ENCODE measurements around the gene C2CD3.
"Not testable (repeated sequence)": the region's sequence is repeated elsewhere in the genome, so short reads cannot be mapped to it uniquely, and the experiment has no call there.

The C2CD3 gene

DNA sequence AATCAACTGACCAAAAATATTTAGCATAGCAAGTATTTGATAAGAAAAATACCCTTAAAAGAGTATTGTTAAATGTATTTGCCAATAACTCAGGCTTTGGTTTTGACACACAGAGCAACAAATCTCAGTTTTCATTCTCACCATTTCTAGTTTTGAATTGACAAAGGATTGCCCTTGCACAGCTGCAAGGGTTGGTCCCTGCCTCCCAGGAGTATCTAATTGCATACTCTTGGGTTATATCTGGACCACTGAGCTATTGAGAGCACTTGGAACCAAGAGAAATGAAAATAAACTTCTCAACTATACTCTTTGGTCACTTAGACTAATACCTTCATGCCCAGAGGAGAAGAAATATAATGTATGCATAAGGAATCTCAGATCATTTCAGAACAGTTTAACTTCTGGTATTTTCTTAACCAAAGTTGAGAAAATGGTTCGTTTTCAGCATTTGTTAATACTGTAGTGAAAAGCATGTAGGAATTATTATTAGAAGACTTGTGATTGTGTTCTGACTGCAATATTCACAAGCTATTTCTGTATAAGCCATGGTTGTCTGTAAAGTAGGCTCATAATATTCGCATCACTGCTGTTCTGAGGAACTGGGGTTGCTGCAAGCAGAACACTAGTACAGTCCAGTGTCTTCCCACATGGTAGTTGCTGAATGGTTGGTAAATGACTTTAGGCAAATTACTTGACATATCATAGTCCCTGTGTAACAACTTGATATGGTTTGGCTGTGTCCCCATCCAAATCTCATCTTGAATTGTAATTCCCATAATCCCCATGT lies 7.9 kb downstream of the C2CD3 start:
- DNase-seq (ENCODE audit: low read depth) = no peak

DNA sequence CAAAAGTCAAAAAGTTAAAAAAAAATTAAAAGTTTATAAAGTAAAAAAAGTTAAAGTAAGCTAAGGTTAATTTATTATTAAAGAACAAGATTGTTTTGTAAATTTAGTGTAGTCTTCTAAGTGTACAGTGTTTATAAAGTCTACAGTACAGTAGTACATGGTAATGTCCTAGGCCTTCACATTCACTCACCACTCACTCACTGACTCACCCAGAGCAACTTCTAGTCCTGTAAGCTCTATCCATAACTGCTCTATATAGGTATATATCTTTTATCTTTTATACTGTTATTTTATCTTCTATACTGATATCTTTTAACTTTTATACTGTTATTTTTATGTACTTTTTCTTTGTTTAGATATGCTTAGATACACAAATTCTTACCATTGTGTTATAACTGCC lies 11.2 kb downstream of the C2CD3 start:
- no peak for DNase-seq (ENCODE audit: low read depth)

DNA sequence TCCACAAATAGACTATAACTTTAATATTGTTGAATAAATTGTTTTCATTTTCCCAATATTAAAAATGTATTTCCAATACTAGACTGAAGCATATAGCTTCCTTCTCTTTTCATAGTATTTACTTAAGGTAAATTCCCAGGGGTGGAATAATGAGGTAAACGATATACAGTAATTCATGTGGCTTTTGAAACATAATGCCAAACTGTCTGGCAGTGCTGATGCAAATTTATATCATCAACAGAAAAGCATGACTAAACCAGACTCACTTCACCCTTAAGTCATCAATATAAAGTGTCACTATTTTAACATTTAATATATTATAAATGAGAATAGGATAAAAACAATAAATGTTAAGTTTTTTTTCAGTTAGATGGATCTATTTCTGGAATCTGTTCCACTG lies 13.6 kb downstream of the C2CD3 start:
- DNase-seq (ENCODE audit: low read depth) = no peak

DNA sequence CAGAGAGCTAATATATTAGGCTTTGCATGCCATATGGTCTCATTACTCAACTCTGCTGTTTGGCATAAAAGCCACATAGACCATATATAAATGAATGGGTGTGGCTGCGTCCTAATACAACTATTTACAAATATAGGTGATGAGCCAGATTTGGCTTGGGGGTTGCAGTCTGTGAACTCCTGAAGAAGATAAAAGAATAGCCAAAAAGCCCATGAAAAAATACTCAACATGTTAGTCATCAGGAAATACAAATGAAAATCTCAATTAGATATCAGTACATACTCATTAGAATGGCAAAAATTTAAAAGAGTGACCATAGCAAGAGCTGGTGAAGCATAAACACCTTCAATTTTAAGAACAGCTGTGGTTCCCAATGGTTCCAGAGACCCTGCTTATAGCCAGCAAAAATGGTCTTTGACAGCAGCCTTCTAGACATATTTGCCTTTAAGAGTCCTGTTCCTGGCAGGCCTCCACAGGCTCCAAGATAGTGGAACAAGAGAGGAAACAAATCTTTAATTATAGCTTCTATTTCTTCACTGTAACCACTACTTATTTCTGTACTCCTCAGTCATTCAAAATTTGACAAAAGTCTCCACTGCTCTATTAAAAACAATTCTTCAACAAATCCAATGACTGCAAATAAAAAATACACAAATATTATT lies 16.1 kb downstream of the C2CD3 start:
- DNase-seq (ENCODE audit: low read depth) = no peak

DNA sequence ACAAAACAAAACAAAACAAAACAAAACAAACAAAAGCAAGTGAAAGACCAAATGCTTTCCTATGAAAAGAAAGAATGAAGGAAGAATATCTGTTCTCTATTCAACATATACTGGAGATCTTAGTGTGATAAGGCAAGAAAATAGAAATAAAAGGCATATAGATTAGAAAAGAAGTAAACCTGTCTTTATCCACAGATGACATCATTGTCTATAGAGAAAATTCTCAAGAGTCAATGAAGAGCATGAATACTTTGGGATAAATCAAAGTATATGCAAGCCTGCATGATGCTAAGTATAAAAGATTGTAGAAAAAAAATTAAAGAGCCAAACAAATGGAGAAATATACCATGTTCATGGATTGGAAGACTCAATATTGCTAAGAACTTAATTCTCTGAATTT lies 17.6 kb downstream of the C2CD3 start:
- no peak for DNase-seq (ENCODE audit: low read depth)

DNA sequence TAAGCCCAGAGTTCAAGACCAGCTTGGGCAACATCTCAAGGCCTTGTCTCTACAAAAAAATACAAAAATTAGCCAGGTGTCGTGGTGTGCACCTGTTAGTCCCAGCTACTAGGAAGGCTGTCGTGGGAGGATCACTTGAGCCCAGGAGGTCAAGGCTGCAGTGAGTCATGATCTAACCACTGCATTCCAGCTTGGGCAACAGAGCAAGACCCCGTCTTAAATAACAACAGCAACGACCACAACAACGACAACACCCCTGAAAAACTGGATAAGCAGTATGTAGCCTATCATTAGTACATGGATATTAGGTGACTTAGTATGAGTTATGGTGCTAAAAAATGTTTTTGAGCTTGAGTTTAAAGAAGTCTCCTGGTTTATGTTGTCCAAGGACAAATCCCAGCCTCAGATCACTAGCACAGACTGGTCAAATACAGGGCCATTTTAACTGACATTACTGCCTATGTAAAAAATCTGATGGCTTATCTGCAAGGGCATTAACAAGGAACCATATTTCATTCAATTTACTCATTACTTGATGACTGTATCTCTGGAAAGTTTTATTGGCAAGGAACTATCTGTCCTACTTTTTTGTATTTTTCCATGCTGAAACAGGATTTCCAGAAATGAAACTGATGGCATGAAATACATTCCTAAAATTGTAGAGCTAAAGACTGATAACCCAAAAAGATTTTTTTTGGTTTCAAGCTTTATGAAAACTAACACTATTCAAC lies 23.4 kb downstream of the C2CD3 start:
- DNase-seq (ENCODE audit: low read depth) = no peak

DNA sequence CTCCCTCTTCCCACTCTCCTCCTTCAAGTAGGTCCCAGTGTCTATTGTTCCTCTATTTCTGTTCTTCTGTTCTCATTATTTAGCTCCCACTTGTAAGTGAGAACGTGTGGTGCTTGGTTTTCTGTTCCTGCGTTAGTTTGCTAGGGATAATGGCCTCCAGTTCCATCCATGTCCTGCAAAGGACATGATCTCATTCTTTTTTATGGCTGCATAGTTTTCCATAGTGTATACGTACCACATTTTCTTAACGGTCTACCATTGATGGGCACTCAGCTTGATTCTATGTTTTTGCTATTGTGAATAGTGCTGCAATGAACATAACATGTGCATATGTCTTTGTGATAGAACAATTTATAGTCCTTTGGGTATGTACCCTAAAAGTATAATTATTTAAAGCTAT lies 26.2 kb downstream of the C2CD3 start:
- no peak for DNase-seq (ENCODE audit: low read depth)

DNA sequence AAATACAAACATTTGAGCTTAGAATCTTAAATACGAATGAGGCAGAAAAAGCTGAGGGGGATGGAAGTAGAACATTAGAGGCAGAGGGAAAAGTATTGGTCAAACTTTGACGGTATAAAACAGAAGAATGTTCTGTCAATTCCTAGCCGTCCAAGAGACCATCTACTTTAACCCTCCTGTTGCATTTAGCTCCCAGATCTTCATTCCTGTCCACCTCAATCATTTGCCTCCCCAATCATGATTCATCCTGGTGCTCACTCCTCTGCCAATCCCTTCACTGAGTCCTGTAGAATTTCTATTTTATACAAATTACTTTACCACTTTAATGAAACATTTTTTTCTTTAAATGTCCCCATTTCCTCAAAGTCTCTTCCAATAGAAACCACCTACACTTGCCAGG lies 28.2 kb downstream of the C2CD3 start:
- DNase-seq (ENCODE audit: low read depth) = no peak

DNA sequence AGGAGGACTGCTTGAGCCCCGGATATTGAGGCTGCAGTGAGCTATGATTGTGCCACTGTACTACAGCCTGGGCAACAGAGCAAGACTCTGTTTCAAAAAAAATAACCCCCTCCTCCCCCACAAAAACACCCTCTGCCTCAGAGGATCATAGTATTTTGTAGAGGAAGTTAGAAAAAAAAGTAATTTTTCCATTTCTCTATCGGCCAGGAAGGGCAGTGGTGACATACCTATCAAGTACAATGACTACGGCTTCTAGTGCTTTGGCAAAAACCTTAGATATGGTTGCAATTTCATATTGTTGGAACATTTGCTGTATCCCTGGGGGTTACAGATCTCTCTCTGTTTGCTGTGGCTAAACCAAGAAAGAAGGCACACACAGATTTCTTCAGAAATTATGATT lies 28.9 kb downstream of the C2CD3 start:
- no peak for DNase-seq (ENCODE audit: low read depth)

DNA sequence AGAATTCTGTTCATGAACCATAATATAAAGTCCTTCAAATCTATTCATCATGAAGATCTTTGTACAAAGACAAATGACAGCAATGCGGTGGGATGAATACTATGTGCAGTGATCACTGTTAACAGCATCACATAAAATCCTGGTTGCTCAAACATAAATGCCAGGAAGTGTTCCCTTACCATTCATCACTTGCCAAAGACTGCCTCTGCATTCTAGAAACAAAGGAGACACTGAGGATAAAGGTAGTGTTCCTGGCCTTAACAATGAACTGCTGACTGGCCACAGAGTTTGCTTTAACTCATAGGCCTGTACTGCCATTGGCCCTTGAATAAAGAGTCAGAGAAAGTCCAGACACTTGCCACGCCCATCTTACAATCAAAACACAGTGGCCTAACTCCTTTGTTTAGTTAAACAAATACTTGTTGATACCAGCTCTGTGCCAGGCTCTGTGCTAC lies 29.5 kb downstream of the C2CD3 start:
- DNase-seq (ENCODE audit: low read depth) = peak; percentile 42

DNA sequence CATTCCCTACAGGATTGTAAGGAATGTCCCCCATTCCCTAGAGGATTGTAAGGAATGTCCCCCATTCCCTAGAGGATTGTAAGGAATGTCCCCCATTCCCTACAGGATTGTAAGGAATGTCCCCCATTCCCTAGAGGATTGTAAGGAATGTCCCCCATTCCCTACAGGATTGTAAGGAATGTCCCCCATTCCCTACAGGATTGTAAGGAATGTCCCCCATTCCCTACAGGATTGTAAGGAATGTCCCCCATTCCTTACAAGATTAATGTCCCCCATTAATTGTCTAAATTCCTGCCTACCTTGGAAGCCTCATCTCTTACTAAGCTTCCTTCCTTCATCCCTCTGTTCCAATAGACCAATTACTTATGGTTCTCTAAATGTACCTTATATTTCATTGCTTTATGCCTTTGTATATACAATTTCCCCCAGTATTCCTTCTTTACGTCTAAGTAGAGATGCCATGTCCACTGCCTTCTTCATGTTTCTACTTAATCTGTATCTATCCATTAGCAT lies 30.8 kb downstream of the C2CD3 start:
- not testable (repeated sequence) for DNase-seq (ENCODE audit: low read depth)

DNA sequence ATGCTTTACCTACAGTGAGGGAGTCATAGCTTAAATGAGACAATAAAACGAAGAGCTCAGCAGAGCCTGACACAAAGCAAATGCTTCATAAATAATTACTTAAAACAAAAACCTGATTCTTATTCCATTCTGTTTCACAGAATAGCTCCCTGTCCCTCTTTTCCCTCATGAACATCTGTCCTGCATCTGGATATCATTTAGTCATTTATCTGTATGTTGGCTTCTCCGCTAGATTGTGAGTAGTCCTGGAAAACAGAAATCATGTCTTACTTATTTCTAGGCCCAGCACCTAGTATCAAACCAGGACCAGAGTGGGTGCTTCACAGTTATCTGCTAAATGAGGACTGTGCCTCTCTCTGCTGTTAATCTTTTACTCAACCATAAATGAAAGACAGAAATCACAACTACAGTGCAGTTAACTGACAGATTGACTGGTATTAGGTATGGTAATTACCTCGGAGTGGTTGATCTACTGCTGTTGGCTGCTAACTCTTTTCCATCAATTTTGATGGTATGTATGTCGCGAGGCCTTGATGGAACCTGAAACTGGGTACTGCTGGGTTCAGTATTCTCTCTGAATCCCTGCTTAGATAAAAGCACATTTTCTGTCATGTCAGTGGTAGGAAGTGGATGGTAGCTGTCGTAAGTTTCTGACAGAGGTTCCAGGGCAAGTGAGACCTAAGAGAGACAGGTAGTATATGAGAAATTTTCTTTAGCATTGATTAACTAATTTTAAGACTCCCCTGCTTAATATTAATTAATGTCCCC lies 31.5 kb downstream of the C2CD3 start:
- DNase-seq (ENCODE audit: low read depth) = no peak

DNA sequence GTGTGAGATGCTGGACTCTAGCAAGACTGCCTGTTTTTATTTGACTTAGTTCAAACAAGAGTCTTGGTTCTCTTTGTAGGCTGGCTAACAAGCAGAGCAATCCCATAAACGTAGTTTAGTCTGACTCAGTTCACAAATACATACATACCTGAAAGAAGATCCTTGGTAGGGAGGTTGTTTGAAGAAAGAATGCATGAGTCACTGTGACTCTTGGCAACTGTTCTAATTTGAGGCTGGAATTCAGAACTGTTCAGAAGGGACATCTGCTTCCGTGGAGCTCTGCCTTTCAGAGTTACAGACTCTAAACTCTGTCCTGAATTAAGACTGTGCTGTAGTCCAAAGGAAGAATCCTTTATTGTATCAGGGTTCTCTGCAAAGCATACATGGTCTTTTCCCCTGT lies 32.2 kb downstream of the C2CD3 start:
- peak; percentile 91 for DNase-seq (ENCODE audit: low read depth)

DNA sequence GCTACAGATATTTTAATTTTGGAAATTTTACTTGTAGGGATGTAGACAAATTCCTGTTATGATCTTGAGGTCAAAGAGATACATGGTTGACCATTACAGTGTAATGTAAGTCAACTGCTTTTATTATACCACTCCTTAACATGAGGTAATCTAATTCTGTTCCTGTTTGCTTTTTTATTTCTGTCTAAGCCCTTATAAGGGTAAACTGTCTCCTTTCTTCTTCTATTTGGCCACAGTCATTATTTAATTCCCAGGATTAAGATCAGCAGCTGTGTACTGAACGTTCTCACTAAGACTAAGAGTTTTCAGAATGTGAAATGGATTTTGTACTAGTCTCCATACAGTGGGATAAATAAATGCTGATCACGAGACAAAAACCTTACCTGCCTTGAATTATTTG lies 32.8 kb downstream of the C2CD3 start:
- DNase-seq (ENCODE audit: low read depth) = no peak

DNA sequence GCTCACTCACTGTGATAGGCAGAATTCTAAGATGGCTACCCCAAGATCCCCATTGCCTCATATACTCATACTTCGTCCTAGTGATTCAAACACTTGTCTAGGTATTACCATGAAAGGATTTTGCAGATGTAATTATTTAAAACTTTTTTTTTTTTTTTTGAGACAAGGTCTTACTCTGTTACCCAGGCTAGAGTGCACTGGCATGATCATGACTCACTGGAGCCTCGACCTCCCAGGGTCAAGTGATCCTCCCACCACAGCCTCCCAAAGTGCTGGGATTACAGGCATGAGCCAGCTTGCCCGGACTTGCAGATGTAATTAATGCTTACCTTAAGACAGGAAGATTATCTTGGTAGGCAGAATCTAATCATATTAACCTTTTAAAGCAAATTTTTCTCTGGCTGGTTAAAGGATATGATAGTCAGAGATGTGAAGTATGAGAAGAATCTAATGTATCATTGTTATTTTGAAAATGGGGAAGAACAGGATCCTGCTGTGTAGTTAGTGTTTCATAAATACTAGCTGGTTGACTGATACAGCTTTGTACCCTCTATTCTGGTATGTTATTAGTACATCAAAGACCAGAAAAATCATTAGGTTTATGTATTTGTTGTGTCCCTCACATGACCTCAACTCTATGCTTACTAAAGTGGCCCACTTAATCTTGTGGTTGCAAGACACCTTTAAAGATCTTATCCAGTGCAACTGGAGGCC lies 35.5 kb downstream of the C2CD3 start:
- DNase-seq (ENCODE audit: low read depth) = no peak

DNA sequence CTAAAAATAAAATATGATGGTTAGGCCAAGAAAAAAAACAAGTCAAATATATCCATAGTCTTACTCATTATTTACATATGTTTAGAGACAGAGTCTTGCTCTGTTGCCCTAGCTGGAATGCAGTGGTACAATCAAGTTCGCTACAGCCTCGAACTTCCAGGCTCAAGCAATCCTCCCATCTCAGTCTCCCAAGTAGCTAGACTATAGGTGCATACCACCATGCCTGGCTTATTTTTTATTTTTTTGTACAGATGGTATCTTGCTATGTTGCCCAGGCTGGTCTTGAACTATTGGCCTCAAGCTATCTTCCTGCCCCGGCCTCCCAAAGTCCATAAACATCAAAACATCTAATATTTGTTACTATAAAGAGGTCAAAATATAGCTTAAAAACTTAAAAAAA lies 36.1 kb downstream of the C2CD3 start:
- no peak for DNase-seq (ENCODE audit: low read depth)

DNA sequence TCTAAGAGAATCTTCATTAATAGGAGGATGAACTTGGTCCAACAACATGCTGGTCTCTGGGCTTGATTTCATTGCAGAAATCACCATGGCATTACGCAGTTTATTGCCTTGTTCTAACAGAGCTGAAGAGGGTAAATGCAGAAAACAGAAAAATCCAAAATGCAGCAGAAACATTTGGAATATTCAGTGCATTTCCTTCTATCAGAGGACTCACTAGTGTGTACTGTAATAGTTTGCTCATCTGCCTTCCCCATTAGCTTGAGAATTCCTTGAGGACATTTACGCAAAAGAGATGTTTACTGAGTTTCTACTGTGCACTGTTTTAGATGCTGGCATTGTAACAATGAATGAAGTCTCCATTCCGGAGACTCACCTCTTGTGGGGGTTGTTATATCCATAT lies 37.4 kb downstream of the C2CD3 start:
- DNase-seq (ENCODE audit: low read depth) = no peak

DNA sequence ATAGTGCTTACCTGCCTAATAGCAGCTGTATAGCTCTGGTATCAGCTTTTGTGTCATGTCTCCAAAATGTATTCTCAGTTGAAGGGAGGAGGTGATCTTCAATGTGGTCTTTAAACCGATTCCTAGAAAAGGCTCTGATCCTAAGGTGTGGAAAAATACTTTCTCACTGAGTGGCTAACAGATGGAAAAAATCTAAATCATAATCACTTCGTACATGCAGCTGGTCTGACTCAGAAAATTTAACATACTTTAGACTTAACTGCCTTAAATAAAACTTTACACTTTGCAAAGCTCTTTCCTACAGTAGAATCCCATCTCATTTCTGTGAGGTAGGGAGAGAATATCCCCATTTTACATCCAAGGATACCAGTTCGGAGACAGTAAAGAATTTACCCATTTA lies 38.0 kb downstream of the C2CD3 start:
- DNase-seq (ENCODE audit: low read depth) = no peak

DNA sequence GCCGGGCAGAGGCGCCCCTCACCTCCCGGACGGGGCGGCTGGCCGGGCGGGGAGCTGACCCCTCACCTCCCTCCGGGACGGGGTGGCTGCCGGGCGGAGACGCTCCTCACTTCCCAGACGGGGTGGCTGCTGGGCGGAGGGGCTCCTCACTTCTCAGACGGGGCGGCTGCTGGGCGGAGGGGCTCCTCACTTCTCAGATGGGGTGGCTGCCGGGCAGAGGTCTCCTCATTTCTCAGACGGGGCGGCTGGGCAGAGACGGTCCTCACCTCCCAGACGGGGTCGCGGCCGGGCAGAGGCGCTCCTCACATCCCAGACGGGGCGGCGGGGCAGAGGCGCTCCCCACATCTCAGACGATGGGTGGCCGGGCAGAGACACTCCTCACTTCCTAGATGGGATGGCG lies 41.7 kb downstream of the C2CD3 start:
- not testable (repeated sequence) for DNase-seq (ENCODE audit: low read depth)

DNA sequence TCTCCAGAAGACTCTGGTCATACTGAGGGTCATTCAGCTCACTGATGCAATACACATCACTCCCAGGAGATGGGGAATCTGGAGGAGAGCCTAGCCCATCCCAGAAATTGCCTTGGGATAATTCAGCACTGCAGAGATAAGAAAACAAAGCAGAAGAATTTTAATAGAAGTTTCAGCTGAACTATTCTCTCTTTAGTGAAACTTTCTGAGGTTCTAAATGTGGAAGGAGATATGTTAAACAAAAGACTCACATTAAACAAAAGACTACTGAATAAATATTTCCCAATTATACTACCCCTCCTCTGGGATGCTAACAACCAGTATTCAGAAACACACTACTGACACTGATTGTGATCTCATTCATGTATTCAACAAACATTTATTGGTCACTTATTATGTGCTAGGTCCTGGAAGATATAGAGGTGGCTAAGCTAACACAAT lies 47.8 kb downstream of the C2CD3 start:
- DNase-seq (ENCODE audit: low read depth) = no peak

DNA sequence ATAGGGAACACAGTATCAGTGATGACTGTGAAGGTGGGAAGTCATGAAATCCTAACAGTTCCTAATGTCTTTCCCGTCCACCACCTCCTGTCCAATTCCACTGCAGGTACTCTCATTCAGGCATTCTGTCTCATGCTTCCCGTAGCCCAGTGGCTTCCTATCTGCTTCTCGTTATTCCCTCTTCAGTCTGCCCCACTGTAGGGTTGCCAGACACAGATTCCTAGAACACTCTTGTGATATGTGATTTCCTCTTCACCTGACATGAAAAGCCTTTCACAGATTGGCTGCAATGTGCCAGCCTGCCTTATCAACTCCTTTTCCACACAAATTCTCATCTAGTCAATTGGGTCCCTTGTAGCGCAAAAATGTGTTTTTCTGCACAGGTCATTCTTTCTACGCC lies 49.0 kb downstream of the C2CD3 start:
- DNase-seq (ENCODE audit: low read depth) = no peak
